K562 (cell line): Measurements from ENCODE around the gene COL8A2. TPM values are rescaled to one million over a fixed set of nuclear protein-coding genes. Genes with fewer than 3 reads are reported as not detected.

Experiments used
- ATAC-seq: fragments of 200-7000 bp; cut with Tn5 transposase; 3 replicates; pipeline ENCODE4 v1.9.1; 2020; ENCODE audit warnings: moderate library complexity
- BruUV-seq: library from RNA; stranded (reverse); fragments of 400-500 nt; replicated peaks from 2 replicates; lab custom pipeline; 2021; lab: Mats Ljungman, UMichigan
- CTCF ChIA-PET: fragments of 300-600 bp; formaldehyde crosslinking; extraction: SDS; loops from one replicate; lab custom pipeline; 2021; ENCODE audit warnings: low intra/inter-chr PET ratio; lab: Yijun Ruan, JAX
- POLR2A ChIA-PET: fragments of 300-600, 350-650 bp; sonication (Branson Sonifier 250); formaldehyde crosslinking; extraction: SDS; loops from one replicate; lab custom pipeline; 2021; ENCODE audit warnings: antibody characterized with exemption, inconsistent platforms; lab: Yijun Ruan, JAX
- DNase-seq, 4 experiments: peaks; one replicate each; pipeline versions ENCODE4 v3.0.0 to v3.0.0-alpha.2; 2011 to 2018; ENCODE audit warnings: low spot score in 3 of 4, mixed read lengths in 3 of 4; ENCODE audit errors: extremely low read depth in 1 of 4
- FAIRE-seq: peaks from 2 replicates; lab custom pipeline; 2011; peaks lifted over from hg19 to GRCh38; lab: Jason Lieb, UNC
- H2AFZ ChIP-seq: 2 replicates; pipeline ENCODE4 v1.6.0; 2011; ENCODE audit warnings: low read depth, low read length, control low read depth, inconsistent platforms
- H3K27ac ChIP-seq: fragments of 200-600 bp; 3 replicates; pipeline ENCODE4 v1.8.0; 2011; ENCODE audit warnings: low read depth, mild to moderate bottlenecking, control low read depth, inconsistent platforms, low read length, moderate library complexity, mixed read lengths; ENCODE audit errors: extremely low read depth
- H3K27me3 ChIP-seq, 2 experiments: fragments of 300-600 bp in 1 of 2; 2 replicates in 1 of 2; 3 replicates in 1 of 2; pipeline versions ENCODE4 v1.6.0 to v1.8.0; 2011; ENCODE audit warnings: inconsistent platforms in 2 of 2, low read length in 2 of 2, mild to moderate bottlenecking in 1 of 2, mixed read lengths in 1 of 2, moderate library complexity in 1 of 2; ENCODE audit not compliant: control insufficient read depth in 2 of 2, insufficient read depth in 2 of 2
- H3K36me3 ChIP-seq: fragments of 300-600 bp; 3 replicates; pipeline ENCODE4 v1.8.0; 2011; ENCODE audit warnings: mild to moderate bottlenecking, low read length, inconsistent platforms; ENCODE audit not compliant: control insufficient read depth, insufficient read depth
- H3K4me1 ChIP-seq, 2 experiments: fragments of 200-600 bp in 1 of 2; replicated peaks in 1 of 2; 2 replicates in 1 of 2; 3 replicates in 1 of 2; pipeline versions ENCODE4 v1.5.1 to v1.8.0; 2011; ENCODE audit warnings: inconsistent platforms in 2 of 2, low read length in 2 of 2, mild to moderate bottlenecking in 1 of 2, mixed read lengths in 1 of 2, moderate library complexity in 1 of 2; ENCODE audit not compliant: control insufficient read depth in 2 of 2, insufficient read depth in 2 of 2
- H3K4me2 ChIP-seq: 2 replicates; pipeline ENCODE4 v1.6.1; 2011; ENCODE audit warnings: low read length, control low read depth, inconsistent platforms, mixed read lengths; ENCODE audit not compliant: insufficient read depth
- H3K4me3 ChIP-seq: fragments of 200-600 bp; sonication (generic), shearing (Covaris generic); 2 replicates; pipeline ENCODE4 v1.5.1; 2016; ENCODE audit warnings: control low read depth, inconsistent platforms
- H3K79me2 ChIP-seq: fragments of 200-600 bp; 3 replicates; pipeline ENCODE4 v1.8.0; 2011; ENCODE audit warnings: low read length, inconsistent platforms; ENCODE audit not compliant: control insufficient read depth, insufficient read depth
- H3K9ac ChIP-seq, 2 experiments: 2 replicates each; pipeline versions ENCODE4 v1.6.0 to v1.6.1; 2011; ENCODE audit warnings: low read depth in 2 of 2, low read length in 2 of 2, control low read depth in 1 of 2, inconsistent platforms in 1 of 2, mild to moderate bottlenecking in 1 of 2, mixed read lengths in 1 of 2; ENCODE audit not compliant: insufficient read depth in 1 of 2
- H3K9me1 ChIP-seq: one replicate; pipeline ENCODE4 v1.6.0; 2011; ENCODE audit warnings: inconsistent platforms, mild to moderate bottlenecking, low read length, moderate library complexity; ENCODE audit not compliant: control insufficient read depth, insufficient read depth
- H3K9me3 ChIP-seq: replicated peaks from 2 replicates; pipeline ENCODE4 v1.5.1; 2011; ENCODE audit warnings: low read depth, low read length, inconsistent platforms; ENCODE audit not compliant: control insufficient read depth, insufficient read depth
- H4K20me1 ChIP-seq: replicated peaks from 2 replicates; pipeline ENCODE4 v1.6.1; 2011; ENCODE audit warnings: low read length, inconsistent platforms, mixed read lengths; ENCODE audit not compliant: control insufficient read depth, insufficient read depth
- BCOR ChIP-seq: fragments of 450-650 bp; IDR thresholded peaks from 2 replicates; pipeline ENCODE4 v1.6.1; 2016
- ESRRB ChIP-seq: fragments of 250-450 bp; sonication (Bioruptor Pico); IDR thresholded peaks from 2 replicates; pipeline ENCODE4 v1.5.0; 2020; ENCODE audit warnings: mild to moderate bottlenecking, moderate library complexity, borderline replicate concordance
- SMARCA5 ChIP-seq: fragments of 450-650 bp; IDR thresholded peaks from 2 replicates; pipeline ENCODE4 v1.6.1; 2016
- ZFP36 ChIP-seq: fragments of 150-350 bp; IDR thresholded peaks from 2 replicates; pipeline ENCODE4 v1.6.1; 2018; ENCODE audit warnings: low read length, low read depth; ENCODE audit not compliant: partially characterized antibody
- ZNF436 ChIP-seq: fragments of 250-450, 450-650 bp; sonication (Bioruptor Pico); formaldehyde crosslinking; IDR thresholded peaks from 2 replicates; pipeline ENCODE4 v1.7.0; 2020; ENCODE audit warnings: mild to moderate bottlenecking
- WGBS: fragments of 100-300 bp; shearing (Covaris generic); methylation state at CpG from one replicate; pipeline ENCODE4 v1.1.6; 2016; ENCODE audit warnings: low coverage, mixed read lengths; ENCODE audit not compliant: insufficient coverage; ENCODE audit errors: missing lambda C conversion rate; 5-methylcytosine and 5-hydroxymethylcytosine counted together
- in situ Hi-C: fragments of 300-500 bp; cut with MboI; formaldehyde crosslinking; loops from 4 replicates; pipeline ENCODE4 v1.15.0; 2018; ENCODE audit warnings: inconsistent platforms, mixed read lengths
- intact Hi-C: fragments of 100-400 bp; cut with micrococcal nuclease; formaldehyde crosslinking; loops from 2 replicates; pipeline ENCODE4 v1.14.2; 2022
- polyA plus RNA-seq, 8 experiments: library from polyadenylated mRNA; depleted of rRNA in 4 of 8; stranded (reverse) in 5 of 8; unstranded in 3 of 8; fragments of >200 nt; fragmentation: Nextera tagmentation in 2 of 8; fragmentation: Illumina TruSeq in 1 of 8; extraction: Ambion mirVana in 2 of 8; extraction: Trizol in 1 of 8; gene quantifications; 2 replicates each; pipeline versions ENCODE4 v1.2.1 to v1.2.3, GENCODE V29; 2011 to 2014; ENCODE audit warnings: inconsistent platforms in 1 of 8, missing spikeins in 1 of 8
- total RNA-seq, 7 experiments: library from RNA; depleted of rRNA in 6 of 7; stranded (reverse); fragments of >200 nt in 6 of 7; fragmentation: Illumina TruSeq in 2 of 7; extraction: Trizol in 2 of 7; gene quantifications; 2 replicates each; pipeline versions ENCODE4 v1.2.1 to v1.2.3, GENCODE V29; 2011 to 2021; ENCODE audit warnings: low replicate concordance in 1 of 7
- TF ChIP-seq, protein P1 (sequence below), 2 experiments: fragments of 450-650 bp; conservative IDR thresholded peaks; 2 replicates each; pipeline ENCODE4 v1.6.1; 2017; ENCODE audit warnings: mild to moderate bottlenecking in 2 of 2, moderate library complexity in 2 of 2
- TF ChIP-seq, protein P2 (sequence below), 3 experiments: IDR thresholded peaks in 2 of 3; conservative IDR thresholded peaks in 1 of 3; 2 replicates each; pipeline ENCODE4 v1.5.1; 2011 to 2012; ENCODE audit warnings: low read length in 3 of 3, mild to moderate bottlenecking in 3 of 3, control low read depth in 2 of 3, improper control_type of control experiment in 1 of 3, inconsistent platforms in 1 of 3, low read depth in 1 of 3, mixed read lengths in 1 of 3, moderate library complexity in 1 of 3; ENCODE audit not compliant: insufficient read depth in 2 of 3

The COL8A2 gene
- total and polyA plus RNA-seq, 9 of the 15 experiments (the other 6 are each of a cell fraction or from before 2014, with no cell fraction given) = 0.03 to 0.14 (median 0.04) TPM; not detected in 5

DNA sequence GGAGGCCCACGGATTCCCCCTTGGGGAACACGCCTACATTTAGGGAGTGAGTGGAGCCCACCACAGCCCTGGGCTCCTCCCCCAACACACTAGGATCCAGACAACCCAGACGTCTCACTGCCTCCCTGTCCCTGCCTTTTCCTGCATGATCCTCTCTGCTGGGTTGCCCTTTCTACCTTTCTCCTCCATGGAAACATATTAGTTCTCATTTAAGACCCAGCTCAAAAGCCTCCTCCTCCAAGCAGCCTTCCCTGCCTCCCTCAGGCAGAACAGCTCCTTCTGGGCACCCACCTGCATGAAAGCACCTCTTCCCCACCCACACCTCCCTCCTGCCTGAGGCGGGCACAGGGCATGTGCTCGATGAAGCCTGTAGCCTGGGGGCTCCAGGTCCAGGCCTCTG is 10.7 kb downstream of the COL8A2 start:
- H3K4me2 ChIP-seq = 0 out of 2 replicates have a peak overlapping the region, but pooled peaks have one; percentile 9
- no peaks in the 10 kb centered on the region for H3K36me3 ChIP-seq
- 39% methylated on average over 5 of the region's 5 CpGs for WGBS
- intact Hi-C loops = no loop called here
- H3K9ac ChIP-seq = peak overlapping the region; percentile 12 to 84; a peak in 3 of 4 replicates
- CTCF ChIA-PET = no interaction called here
- DNase-seq (no peak), FAIRE-seq (no peak), ATAC-seq (peak; percentile 7; the same call in 2 of the 3 replicates)
- TF ChIP-seq, protein P1, sequence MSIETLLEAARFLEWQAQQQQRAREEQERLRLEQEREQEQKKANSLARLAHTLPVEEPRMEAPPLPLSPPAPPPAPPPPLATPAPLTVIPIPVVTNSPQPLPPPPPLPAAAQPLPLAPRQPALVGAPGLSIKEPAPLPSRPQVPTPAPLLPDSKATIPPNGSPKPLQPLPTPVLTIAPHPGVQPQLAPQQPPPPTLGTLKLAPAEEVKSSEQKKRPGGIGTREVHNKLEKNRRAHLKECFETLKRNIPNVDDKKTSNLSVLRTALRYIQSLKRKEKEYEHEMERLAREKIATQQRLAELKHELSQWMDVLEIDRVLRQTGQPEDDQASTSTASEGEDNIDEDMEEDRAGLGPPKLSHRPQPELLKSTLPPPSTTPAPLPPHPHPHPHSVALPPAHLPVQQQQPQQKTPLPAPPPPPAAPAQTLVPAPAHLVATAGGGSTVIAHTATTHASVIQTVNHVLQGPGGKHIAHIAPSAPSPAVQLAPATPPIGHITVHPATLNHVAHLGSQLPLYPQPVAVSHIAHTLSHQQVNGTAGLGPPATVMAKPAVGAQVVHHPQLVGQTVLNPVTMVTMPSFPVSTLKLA (conservative IDR thresholded peaks at IDR 0.05) = no peak
- TF ChIP-seq ESRRB (CRISPR knock-in tag) (no peak), ZNF436 (0 out of 2 replicates have a peak, but pooled peaks have one; percentile 34), BCOR (peak; percentile 70), SMARCA5 (peak; percentile 47; the same call in 1 of the 2 replicates), ZFP36 (peak; percentile 96)
- TF ChIP-seq, protein P2, sequence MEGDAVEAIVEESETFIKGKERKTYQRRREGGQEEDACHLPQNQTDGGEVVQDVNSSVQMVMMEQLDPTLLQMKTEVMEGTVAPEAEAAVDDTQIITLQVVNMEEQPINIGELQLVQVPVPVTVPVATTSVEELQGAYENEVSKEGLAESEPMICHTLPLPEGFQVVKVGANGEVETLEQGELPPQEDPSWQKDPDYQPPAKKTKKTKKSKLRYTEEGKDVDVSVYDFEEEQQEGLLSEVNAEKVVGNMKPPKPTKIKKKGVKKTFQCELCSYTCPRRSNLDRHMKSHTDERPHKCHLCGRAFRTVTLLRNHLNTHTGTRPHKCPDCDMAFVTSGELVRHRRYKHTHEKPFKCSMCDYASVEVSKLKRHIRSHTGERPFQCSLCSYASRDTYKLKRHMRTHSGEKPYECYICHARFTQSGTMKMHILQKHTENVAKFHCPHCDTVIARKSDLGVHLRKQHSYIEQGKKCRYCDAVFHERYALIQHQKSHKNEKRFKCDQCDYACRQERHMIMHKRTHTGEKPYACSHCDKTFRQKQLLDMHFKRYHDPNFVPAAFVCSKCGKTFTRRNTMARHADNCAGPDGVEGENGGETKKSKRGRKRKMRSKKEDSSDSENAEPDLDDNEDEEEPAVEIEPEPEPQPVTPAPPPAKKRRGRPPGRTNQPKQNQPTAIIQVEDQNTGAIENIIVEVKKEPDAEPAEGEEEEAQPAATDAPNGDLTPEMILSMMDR (IDR thresholded peaks at IDR 0.05 in 2 of 3, conservative IDR thresholded peaks at IDR 0.05 in 1 of 3; ENCODE audit: insufficient read depth in 2 of 3, low read depth in 1 of 3, low read length in 3 of 3) = no peak
- no peaks in the 10 kb centered on the region for H3K79me2 ChIP-seq
- no peaks in the 10 kb centered on the region for H3K9me3 ChIP-seq
- no peaks in the 10 kb centered on the region for H3K27me3 ChIP-seq
- peak overlapping the region; percentile 86 for H2AFZ ChIP-seq
- no peak overlapping the region for H3K4me3 ChIP-seq
- H3K27ac ChIP-seq = no peak overlapping the region
- in situ Hi-C loops = no loop called here
- POLR2A ChIA-PET = interaction anchor here (0.6 to 1.3 kb wide), 4 partner anchors 14 to 306 kb away, joined by 3 read pairs; no protein-coding TSS in a partner anchor
- no peaks in the 10 kb centered on the region for H3K9me1 ChIP-seq
- H4K20me1 ChIP-seq = no peaks in the 10 kb centered on the region; the same call in none of the 2 replicates
- no TSS peak for BruUV-seq
- H3K4me1 ChIP-seq = peaks cover 0 to 23% of the 10 kb centered on the region in 2 experiments; a peak in 3 of 5 replicates
